Caco-2 (cell line): ENCODE measurements around the gene PRPH. TPM values are rescaled to one million over a fixed set of nuclear protein-coding genes. Genes with fewer than 3 reads are reported as not detected.
"Not testable (repeated sequence)": the region's sequence is repeated elsewhere in the genome, so short reads cannot be mapped to it uniquely, and the experiment has no call there.

Source experiments
- BruUV-seq: library from RNA; stranded (reverse); fragments of 400-500 nt; replicated peaks from 2 replicates; lab custom pipeline; 2021; lab: Mats Ljungman, UMichigan
- CTCF ChIA-PET: fragments of 300-600 bp; sonication (Branson Sonifier 250); formaldehyde crosslinking; loops from one replicate; lab custom pipeline; 2022; ENCODE audit warnings: antibody characterized with exemption; lab: Charles Lee
- POLR2A ChIA-PET: fragments of 300-600 bp; sonication (Branson Sonifier 250); formaldehyde crosslinking; loops from one replicate; lab custom pipeline; 2022; ENCODE audit warnings: antibody characterized with exemption; lab: Charles Lee
- DNase-seq, 2 experiments: peaks; one replicate each; pipeline versions ENCODE4 v3.0.0 to v3.0.0-alpha.2; 2020 to 2022
- H3K27me3 ChIP-seq: replicated peaks from 2 replicates; pipeline ENCODE4 v1.6.0; 2011; ENCODE audit warnings: low read length; ENCODE audit not compliant: control insufficient read depth, insufficient read depth
- H3K36me3 ChIP-seq: 2 replicates; pipeline ENCODE4 v1.5.1; 2011; ENCODE audit warnings: low read length; ENCODE audit not compliant: control insufficient read depth, insufficient read depth
- H3K4me1 ChIP-seq: fragments of 250-450 bp; sonication (Bioruptor Pico); 2 replicates; pipeline ENCODE4 v1.5.1; 2020; ENCODE audit warnings: mild to moderate bottlenecking
- H3K4me3 ChIP-seq: 2 replicates; pipeline ENCODE4 v1.5.1; 2011; ENCODE audit warnings: low read depth, mild to moderate bottlenecking, control low read depth, low read length
- H3K9me3 ChIP-seq: fragments of 250-450 bp; sonication (Bioruptor Pico); 2 replicates; pipeline ENCODE4 v1.5.1; 2020; ENCODE audit warnings: mild to moderate bottlenecking, moderate library complexity
- H3K27ac Mint-ChIP-seq: one replicate; pipeline ENCODE4 v1.8.0; 2022; ENCODE audit warnings: mixed read lengths; ENCODE audit not compliant: unreplicated experiment
- H3K27me3 Mint-ChIP-seq: one replicate; pipeline ENCODE4 v1.8.0; 2022; ENCODE audit warnings: mixed read lengths; ENCODE audit not compliant: insufficient read depth, unreplicated experiment
- H3K36me3 Mint-ChIP-seq: one replicate; pipeline ENCODE4 v1.8.0; 2022; ENCODE audit warnings: mild to moderate bottlenecking, mixed read lengths; ENCODE audit not compliant: insufficient read depth, unreplicated experiment
- H3K4me1 Mint-ChIP-seq: one replicate; pipeline ENCODE4 v1.8.0; 2022; ENCODE audit warnings: low read depth, mixed read lengths; ENCODE audit not compliant: unreplicated experiment
- H3K4me3 Mint-ChIP-seq: one replicate; pipeline ENCODE4 v1.8.0; 2022; ENCODE audit warnings: mild to moderate bottlenecking, moderate library complexity, mixed read lengths; ENCODE audit not compliant: unreplicated experiment
- H3K9me3 Mint-ChIP-seq: one replicate; pipeline ENCODE4 v1.8.0; 2022; ENCODE audit warnings: mixed read lengths; ENCODE audit not compliant: unreplicated experiment
- intact Hi-C: fragments of 100-400 bp; cut with micrococcal nuclease; formaldehyde crosslinking; loops from one replicate; pipeline ENCODE4 v1.10.0; 2022; ENCODE audit not compliant: unreplicated experiment
- total RNA-seq: library from RNA; stranded (reverse); gene quantifications from 2 replicates; pipeline ENCODE4 v1.2.3, GENCODE V29; 2022
- TF ChIP-seq, protein P1 (sequence below), 2 experiments: fragments of 200-600 bp in 1 of 2; IDR thresholded peaks; 1 replicate in 1 of 2; 2 replicates in 1 of 2; pipeline versions ENCODE4 v1.5.1 to v1.8.0; 2011 to 2022; ENCODE audit warnings: antibody characterized with exemption in 1 of 2, control low read depth in 1 of 2, inconsistent platforms in 1 of 2, low read depth in 1 of 2, low read length in 1 of 2, mild to moderate bottlenecking in 1 of 2, moderate library complexity in 1 of 2; ENCODE audit not compliant: insufficient read depth in 1 of 2, severe bottlenecking in 1 of 2, unreplicated experiment in 1 of 2

The PRPH gene
- total RNA-seq, 1 experiment from 2014 or later: 4.9 TPM

DNA sequence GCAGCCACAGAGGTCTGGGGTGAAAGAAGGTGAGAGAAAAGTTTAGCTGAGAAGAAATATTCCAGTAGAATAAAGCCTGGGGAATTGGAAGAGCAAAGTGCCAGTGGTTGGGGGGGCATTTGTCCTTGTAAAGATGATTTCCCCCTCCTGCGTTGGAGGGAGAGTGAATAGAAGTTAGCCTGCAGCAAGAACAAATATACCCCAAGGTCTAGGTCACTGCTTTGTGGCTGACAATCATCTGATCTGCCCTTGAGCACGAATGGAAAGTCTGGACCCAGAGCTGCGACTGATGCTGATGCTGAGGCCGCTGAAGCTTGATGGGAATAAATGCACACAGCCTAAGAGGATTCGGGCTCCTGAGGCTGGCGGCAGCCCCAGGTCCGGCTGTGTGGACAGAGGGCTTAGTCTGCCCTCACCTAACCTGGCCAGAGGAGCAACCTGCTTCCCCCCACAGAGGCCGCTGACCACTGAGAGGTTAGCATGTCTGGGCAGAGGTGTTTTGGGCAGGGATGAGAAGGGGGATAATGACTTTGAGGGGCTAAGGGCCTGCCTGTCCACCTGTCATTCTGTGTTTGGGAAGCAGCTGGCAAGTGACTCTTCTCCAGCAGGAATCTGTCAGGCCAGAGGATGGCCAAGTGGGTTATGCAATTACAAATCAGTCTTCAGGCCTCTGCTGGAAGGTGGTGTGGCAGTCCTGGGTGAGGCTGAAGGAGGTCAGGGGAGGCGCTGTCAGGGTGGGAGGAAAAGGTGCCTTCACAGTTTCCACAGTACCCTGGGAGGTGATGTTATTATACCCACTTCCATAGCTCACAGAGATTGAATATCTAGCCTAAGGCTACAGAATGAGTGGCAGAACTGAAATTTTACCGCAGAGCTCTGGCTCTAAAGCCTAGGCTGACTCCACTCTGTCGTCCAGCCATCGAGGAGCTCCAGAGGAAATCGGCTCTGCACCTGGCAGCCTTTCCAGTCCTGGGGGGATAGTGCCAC, 18.4 kb upstream of the PRPH start:
- POLR2A ChIA-PET: no interaction called here

GRCh38 chr12:49277466-49277865, 17.5 kb upstream of the PRPH start:
- ChIA-PET POLR2A (no interaction called here), CTCF (interaction anchor here (0.6 to 1.5 kb wide), 4 partner anchors 11 to 368 kb away, joined by 4 to 6 read pairs (median 5); no protein-coding TSS in a partner anchor)
- no peaks in the 10 kb centered on the region for H3K27me3 ChIP-seq
- no peak overlapping the region for H3K4me3 ChIP-seq
- Mint-ChIP-seq H3K27ac (no peak overlapping the region), H3K36me3 (peaks cover 27% of the 10 kb centered on the region), H3K9me3 (no peaks in the 10 kb centered on the region), H3K4me1 (peaks cover 10% of the 10 kb centered on the region), H3K4me3 (no peak overlapping the region), H3K27me3 (no peaks in the 10 kb centered on the region)
- intact Hi-C loops: no loop called here
- peaks cover 6% of the 10 kb centered on the region; the same call in 1 of the 2 replicates for H3K4me1 ChIP-seq
- no peaks in the 10 kb centered on the region for H3K9me3 ChIP-seq
- H3K36me3 ChIP-seq: no peaks in the 10 kb centered on the region; the same call in none of the 2 replicates
- TF ChIP-seq, protein P1, sequence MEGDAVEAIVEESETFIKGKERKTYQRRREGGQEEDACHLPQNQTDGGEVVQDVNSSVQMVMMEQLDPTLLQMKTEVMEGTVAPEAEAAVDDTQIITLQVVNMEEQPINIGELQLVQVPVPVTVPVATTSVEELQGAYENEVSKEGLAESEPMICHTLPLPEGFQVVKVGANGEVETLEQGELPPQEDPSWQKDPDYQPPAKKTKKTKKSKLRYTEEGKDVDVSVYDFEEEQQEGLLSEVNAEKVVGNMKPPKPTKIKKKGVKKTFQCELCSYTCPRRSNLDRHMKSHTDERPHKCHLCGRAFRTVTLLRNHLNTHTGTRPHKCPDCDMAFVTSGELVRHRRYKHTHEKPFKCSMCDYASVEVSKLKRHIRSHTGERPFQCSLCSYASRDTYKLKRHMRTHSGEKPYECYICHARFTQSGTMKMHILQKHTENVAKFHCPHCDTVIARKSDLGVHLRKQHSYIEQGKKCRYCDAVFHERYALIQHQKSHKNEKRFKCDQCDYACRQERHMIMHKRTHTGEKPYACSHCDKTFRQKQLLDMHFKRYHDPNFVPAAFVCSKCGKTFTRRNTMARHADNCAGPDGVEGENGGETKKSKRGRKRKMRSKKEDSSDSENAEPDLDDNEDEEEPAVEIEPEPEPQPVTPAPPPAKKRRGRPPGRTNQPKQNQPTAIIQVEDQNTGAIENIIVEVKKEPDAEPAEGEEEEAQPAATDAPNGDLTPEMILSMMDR (IDR thresholded peaks at IDR 0.05; ENCODE audit: insufficient read depth in 1 of 2, low read depth in 1 of 2, low read length in 1 of 2, severe bottlenecking in 1 of 2, unreplicated experiment in 1 of 2): no peak
- no TSS peak for BruUV-seq
- DNase-seq: no peak

More for the DNA sequence above, 18.4 kb upstream of the PRPH start:
- Histone ChIP-seq H3K4me3 (no peak overlapping the region), H3K4me1 (peaks cover 4% of the 10 kb centered on the region; the same call in 1 of the 2 replicates), H3K9me3 (no peaks in the 10 kb centered on the region), H3K36me3 (no peaks in the 10 kb centered on the region; the same call in none of the 2 replicates), H3K27me3 (no peaks in the 10 kb centered on the region)
- Mint-ChIP-seq H3K36me3 (peaks cover 36% of the 10 kb centered on the region), H3K27me3 (no peaks in the 10 kb centered on the region), H3K27ac (peak overlapping the region; percentile 3), H3K4me1 (peaks cover 5% of the 10 kb centered on the region), H3K4me3 (no peak overlapping the region), H3K9me3 (no peaks in the 10 kb centered on the region)
- no peak for DNase-seq
- intact Hi-C loops: no loop called here
- CTCF ChIA-PET: interaction anchor here (1.2 to 1.5 kb wide), 3 partner anchors 12 to 71 kb away, joined by 4 to 5 read pairs (median 5); no protein-coding TSS in a partner anchor
- no TSS peak for BruUV-seq
- TF ChIP-seq, protein P1 (IDR thresholded peaks at IDR 0.05; ENCODE audit: insufficient read depth in 1 of 2, low read depth in 1 of 2, low read length in 1 of 2, severe bottlenecking in 1 of 2, unreplicated experiment in 1 of 2): no peak

DNA sequence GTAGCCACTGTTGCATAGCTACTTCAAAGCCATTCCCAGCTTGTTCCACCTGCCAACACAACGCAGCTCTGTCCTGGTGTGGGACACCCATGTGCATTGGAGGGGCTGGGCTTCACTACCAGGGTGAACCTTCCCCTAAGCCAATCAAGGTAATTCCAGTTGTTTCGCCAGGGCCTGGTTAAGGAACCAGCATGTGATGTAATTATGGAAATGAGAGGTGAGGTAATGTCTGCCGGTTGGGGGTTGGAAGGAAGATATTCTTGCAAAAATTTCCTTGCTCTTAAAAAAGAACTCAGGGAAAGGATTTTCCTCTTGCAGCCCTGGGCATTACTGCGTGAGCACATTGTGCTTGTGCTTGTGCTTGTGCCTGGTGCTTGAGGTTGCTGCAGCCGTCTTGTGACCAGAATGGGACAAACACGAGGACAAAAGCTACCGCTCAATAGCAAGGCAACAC, 15.2 kb upstream of the PRPH start:
- no TSS peak for BruUV-seq
- H3K27me3 ChIP-seq: no peaks in the 10 kb centered on the region
- POLR2A ChIA-PET: no interaction called here

DNA sequence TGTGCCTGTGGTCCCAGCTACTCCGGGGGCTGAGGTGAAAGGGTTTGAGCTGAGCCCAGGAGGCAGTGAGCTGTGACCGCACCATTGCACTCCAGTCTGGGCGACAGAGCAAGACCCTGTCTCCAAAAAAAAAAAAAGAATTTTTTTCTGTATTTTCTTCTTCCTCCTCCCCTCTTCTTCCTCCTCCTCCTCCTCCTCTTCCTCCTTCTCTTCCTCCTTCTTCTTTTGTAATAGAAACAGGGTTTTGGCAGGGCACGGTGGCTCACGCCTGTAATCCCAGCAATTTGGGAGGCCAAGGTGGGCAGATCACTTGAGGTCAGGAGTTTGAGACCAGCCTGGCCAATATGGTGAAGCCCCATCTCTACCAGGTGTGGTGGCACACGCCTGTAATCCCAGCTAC, 14.4 kb upstream of the PRPH start:
- H3K4me3 Mint-ChIP-seq, H3K9me3 Mint-ChIP-seq, H3K9me3 ChIP-seq, CTCF ChIA-PET, H3K4me3 ChIP-seq, BruUV-seq, POLR2A ChIA-PET, DNase-seq, H3K36me3 Mint-ChIP-seq, intact Hi-C loops, H3K27me3 Mint-ChIP-seq, H3K27me3 ChIP-seq, H3K27ac Mint-ChIP-seq, H3K36me3 ChIP-seq: not testable (repeated sequence)
- H3K4me1 Mint-ChIP-seq: peaks cover 13% of the 10 kb centered on the region
- H3K4me1 ChIP-seq: peaks cover 15% of the 10 kb centered on the region

More for the DNA sequence above, 15.2 kb upstream of the PRPH start:
- H3K36me3 Mint-ChIP-seq: peaks cover 5% of the 10 kb centered on the region
- H3K9me3 Mint-ChIP-seq: no peaks in the 10 kb centered on the region
- Histone ChIP-seq H3K9me3 (no peaks in the 10 kb centered on the region), H3K4me1 (peaks cover 15% of the 10 kb centered on the region), H3K4me3 (no peak overlapping the region), H3K36me3 (no peaks in the 10 kb centered on the region)
- CTCF ChIA-PET: no interaction called here
- no peak overlapping the region for H3K4me3 Mint-ChIP-seq
- intact Hi-C loops: no loop called here
- TF ChIP-seq, protein P1 (IDR thresholded peaks at IDR 0.05; ENCODE audit: insufficient read depth in 1 of 2, low read depth in 1 of 2, low read length in 1 of 2, severe bottlenecking in 1 of 2, unreplicated experiment in 1 of 2): no peak
- no peaks in the 10 kb centered on the region for H3K27me3 Mint-ChIP-seq
- H3K4me1 Mint-ChIP-seq: peaks cover 13% of the 10 kb centered on the region
- H3K27ac Mint-ChIP-seq: no peak overlapping the region
- DNase-seq: no peak
